Activated CD8-positive, alpha-beta memory T cell treated with anti-CD3 and anti-CD28 coated beads for 4 hours (primary cell): ENCODE results near the gene TCOF1.
"Not testable (repeated sequence)": the region's sequence is repeated elsewhere in the genome, so short reads cannot be mapped to it uniquely, and the experiment has no call there.

ENCODE experiments used
- DNase-seq, 2 donors: peaks; one replicate each; pipeline ENCODE4 v3.0.0-alpha.2; 2020; ENCODE audit warnings: low read depth in 2 of 2

TCOF1 gene

GRCh38 chr5:150404535-150404934, 47.0 kb downstream of the TCOF1 start:
- DNase-seq = no peak

- DNase-seq = no peak
These were observed 47.7 kb downstream of the TCOF1 start for GRCh38 chr5:150404941-150405816.

DNA sequence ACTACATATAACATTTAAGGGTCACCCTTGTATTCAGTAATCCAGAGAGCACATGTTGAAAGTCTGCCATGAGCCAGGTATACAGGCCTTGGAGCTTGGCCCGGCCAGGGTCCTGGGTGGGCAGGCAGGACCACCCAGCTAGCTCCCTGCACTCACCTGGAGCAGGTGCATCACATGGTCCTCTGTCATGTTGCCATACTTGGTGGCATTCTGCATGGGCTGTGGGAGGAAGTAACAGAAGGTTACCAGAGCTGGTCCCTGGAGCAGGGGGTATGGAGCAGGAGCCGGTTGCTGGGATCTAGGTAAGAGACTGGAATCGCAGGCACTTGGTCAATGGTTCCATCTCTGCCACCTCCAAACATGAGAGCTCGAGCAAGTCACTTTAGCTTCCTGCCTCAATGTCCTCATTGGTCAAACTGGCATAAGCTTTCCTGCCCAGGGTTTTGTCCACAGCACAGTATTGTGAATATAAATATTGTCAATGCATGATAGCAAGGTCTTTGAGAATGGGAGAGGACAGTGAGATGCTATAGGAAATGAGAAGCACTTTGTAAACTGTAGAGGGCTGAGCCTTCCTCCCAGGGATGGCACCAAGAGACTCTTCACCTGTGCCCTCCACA, 48.7 kb downstream of the TCOF1 start:
- no peak for DNase-seq

- DNase-seq = no peak
These were observed 49.2 kb downstream of the TCOF1 start for GRCh38 chr5:150406723-150407095.

DNA sequence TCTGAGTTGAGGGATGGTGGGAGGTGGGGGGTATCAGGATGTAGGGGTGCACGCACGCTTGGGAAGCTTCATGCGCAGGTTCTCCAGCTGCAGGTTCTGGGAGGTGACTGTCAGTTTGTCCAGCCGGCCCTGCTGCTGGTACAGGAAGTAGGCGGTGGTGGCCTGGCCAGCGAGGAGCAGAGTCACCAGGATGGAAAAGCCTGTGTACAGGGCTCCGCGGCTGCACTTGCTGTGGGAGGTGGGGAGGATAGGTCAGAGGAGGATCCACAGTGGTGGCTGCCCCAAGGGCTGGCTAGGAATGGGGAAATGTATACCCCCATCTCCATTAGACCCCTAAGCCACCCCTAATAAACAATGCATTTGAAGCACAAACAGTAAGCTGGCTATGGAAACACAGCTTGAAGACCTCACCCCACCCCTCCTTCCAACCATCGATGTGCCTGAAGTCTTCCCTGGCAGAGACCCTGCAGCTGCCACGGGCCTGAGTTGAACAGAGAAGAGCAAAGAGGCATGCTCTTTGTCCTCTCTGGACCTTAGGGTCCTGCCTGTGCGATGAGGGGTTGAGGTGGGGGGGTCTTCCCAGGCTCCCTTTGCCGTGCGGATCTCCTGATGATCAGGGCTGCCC, 49.7 kb downstream of the TCOF1 start:
- no peak for DNase-seq

- no peak for DNase-seq
These were observed 50.9 kb downstream of the TCOF1 start for GRCh38 chr5:150408231-150408943.

- no peak for DNase-seq
These were observed 52.4 kb downstream of the TCOF1 start for GRCh38 chr5:150409638-150410523.

GRCh38 chr5:150410524-150411244, 53.2 kb downstream of the TCOF1 start:
- DNase-seq = no peak

DNA sequence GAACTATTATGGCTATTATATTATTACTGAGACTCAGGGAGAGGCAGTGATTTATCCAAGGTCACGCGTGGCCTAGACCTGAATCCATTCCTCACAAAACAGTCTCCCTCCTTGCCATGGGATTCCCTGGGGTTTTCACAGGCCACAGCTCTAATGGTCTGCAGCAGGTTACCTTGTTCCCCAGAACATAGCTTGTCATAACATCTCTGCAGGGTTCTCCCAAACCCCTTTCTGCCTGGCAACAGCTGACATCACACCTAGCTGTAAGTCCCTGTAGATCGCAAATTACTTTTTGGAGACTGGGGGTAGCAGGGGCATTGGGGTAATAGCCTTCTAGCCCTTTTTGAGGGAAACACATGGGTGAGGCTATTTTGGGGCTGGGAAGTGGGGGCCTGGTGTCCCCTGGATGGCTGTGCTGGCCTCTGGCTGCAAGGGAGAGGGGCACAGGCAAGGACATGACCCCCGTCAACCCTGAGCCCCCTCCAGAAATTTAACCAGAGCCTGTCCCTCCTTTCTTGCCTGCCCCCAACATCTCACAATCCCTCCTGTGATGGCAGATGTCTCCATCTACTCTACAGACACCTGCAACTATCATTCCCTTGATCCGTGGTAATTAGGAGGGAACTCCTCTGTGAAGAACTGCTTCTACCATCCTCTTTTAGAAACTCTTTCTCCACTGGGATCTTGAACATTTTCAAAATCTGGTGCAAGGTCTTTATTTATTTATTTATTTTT, 53.9 kb downstream of the TCOF1 start:
- DNase-seq = peak; percentile 25 to 54

- peak; percentile 89 for DNase-seq
These were observed 55.0 kb downstream of the TCOF1 start, which contains the start of gene CD74 for GRCh38 chr5:150412319-150413175. TSS of gene CD74 (minus strand) at chr5:150412910. CDS start at chr5:150412749, 161 bp downstream.

- DNase-seq = no peak
These were observed 55.8 kb downstream of the TCOF1 start for GRCh38 chr5:150413176-150413901.

DNA sequence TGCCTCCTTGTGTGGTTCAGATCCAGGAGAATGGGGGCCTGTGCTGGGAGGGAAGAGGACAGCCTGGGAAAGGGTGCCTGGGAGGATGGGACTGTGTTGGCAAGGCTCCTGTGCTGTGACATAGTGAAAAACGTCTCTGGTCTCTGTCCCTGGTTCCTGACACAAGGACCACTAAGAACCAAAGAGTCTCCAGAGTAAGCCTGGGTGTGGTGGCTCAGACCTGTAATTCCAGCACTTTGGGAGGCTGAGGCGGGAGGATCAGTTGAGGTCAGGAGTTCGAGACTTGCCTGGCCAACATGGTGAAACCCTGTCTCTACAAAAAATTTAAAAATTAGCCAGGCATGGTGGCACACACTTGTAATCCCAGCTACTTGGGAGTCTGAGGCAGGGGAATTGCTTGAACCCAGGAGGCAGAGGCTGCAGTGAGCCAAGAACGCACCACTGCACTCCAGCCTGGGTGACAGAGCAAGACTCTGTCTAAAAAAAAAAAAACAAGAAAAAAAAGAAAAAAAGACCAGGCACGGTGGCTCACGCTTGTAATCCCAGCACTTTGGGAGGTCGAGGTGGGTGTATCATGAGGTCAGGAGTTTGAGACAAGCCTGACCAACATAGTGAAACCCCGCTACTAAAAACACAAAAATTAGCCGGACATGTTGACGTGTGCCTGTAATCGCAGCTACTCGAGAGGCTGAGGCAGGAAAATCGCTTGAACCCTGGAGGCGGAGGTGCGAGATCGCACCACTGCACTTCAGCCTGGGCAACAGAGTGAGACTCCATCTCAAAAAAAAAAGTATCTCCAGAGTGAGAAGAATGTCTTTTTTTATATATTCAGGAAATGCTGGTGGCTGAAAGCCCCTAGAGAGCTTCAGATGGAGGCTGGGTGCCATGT, 56.6 kb downstream of the TCOF1 start:
- DNase-seq = not testable (repeated sequence)

DNA sequence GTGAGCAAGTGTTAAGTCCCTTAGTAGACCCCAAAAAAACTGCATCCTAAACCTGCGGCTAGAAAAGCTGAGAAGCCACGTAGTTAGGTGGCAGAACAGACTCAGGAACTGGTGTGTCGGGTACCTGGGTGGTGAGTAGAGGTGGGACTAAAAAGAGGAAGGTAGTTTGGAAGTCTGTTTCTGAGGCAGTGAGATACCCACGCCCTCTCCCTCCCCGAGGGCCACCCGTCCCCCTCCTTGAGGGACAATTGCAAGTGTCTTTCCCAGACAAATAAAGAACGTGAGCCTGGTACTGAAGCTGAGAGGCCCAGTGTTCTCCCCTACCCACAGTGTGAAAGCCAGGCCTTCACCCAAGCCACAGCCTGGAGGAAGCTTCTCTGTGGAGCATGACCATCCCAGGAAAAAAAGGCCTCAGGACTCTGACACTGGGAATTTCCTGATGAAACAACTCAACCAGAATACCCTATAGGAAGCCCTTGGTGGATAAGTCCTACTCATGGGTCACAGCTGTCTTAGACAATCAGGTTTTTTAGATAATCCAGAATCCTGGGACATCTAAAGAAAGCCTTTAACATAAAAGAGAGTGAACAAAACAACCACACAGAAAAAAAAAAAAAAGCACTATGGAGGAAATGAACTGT, 62.3 kb downstream of the TCOF1 start:
- DNase-seq = no peak

- no peak for DNase-seq
These were observed 64.6 kb downstream of the TCOF1 start for GRCh38 chr5:150422075-150422474.

- DNase-seq = no peak
These were observed 65.3 kb downstream of the TCOF1 start for GRCh38 chr5:150422758-150423157.

DNA sequence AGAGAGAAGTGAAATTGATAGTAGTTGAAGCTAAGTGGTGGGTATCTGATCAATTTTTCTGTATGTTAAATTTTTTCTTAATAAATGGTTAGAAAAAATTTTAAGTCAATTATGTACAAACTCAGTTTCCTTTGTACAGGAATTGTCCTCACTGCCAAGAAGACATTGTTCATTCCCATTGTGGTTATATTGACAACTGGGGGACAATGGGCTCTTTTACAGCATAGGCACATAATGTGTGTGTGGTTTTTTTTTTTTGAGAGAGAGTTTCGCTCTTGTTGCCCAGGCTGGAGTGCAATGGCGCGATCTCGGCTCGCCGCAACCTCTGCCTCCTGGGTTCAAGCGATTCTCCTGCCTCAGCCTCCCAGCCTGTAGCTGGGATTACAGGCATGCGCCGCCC, 68.7 kb downstream of the TCOF1 start:
- DNase-seq = not testable (repeated sequence)
